Naive B cell (primary cell): ENCODE results near the gene DTL. TPM values are rescaled to one million over a fixed set of nuclear protein-coding genes. Genes with fewer than 3 reads are reported as not detected.

Experiments
- ATAC-seq, 2 donors: fragments of 150-1000 bp; cut with Tn5 transposase; 2 replicates each; pipeline ENCODE4 v1.10.0; 2021; ENCODE audit warnings: low read depth in 2 of 2, mild to moderate bottlenecking in 2 of 2, moderate library complexity in 2 of 2
- DNase-seq: peaks from one replicate; pipeline ENCODE4 v3.0.0; 2022
- H3K27ac Mint-ChIP-seq, 6 donors: one replicate each; pipeline ENCODE4 v1.8.0; 2020 to 2022; ENCODE audit warnings: mild to moderate bottlenecking in 6 of 6, mixed read lengths in 6 of 6, moderate library complexity in 5 of 6, inconsistent platforms in 2 of 6
- H3K27me3 Mint-ChIP-seq, 3 donors: one replicate each; pipeline ENCODE4 v1.8.0; 2021 to 2022; ENCODE audit warnings: mixed read lengths in 3 of 3, mild to moderate bottlenecking in 1 of 3
- H3K36me3 Mint-ChIP-seq, 2 donors: one replicate each; pipeline ENCODE4 v1.8.0; 2020 to 2022; ENCODE audit warnings: mixed read lengths in 2 of 2, inconsistent platforms in 1 of 2, mild to moderate bottlenecking in 1 of 2
- H3K4me1 Mint-ChIP-seq, 3 donors: one replicate each; pipeline ENCODE4 v1.8.0; 2020 to 2022; ENCODE audit warnings: mixed read lengths in 3 of 3, inconsistent platforms in 1 of 3, mild to moderate bottlenecking in 1 of 3, moderate library complexity in 1 of 3
- H3K4me3 Mint-ChIP-seq, 8 donors: one replicate each; pipeline ENCODE4 v1.8.0; 2020 to 2022; ENCODE audit warnings: mild to moderate bottlenecking in 8 of 8, mixed read lengths in 8 of 8, moderate library complexity in 8 of 8, inconsistent platforms in 2 of 8
- H3K9me3 Mint-ChIP-seq, 7 donors: one replicate each; pipeline ENCODE4 v1.8.0; 2020 to 2022; ENCODE audit warnings: mixed read lengths in 7 of 7, mild to moderate bottlenecking in 5 of 7, inconsistent platforms in 2 of 7, moderate library complexity in 1 of 7
- polyA plus RNA-seq, 6 donors: library from polyadenylated mRNA; unstranded; fragments of 300-500 nt; fragmentation: Illumina TruSeq; gene quantifications; one replicate each; pipeline ENCODE4 v1.2.3, GENCODE V29; 2021; ENCODE audit warnings: low read depth in 6 of 6

The DTL gene
- polyA plus RNA-seq, 6 donors from 2014 or later, result 0.17 to 1.2 (median 0.71) TPM; not detected in 1

DNA sequence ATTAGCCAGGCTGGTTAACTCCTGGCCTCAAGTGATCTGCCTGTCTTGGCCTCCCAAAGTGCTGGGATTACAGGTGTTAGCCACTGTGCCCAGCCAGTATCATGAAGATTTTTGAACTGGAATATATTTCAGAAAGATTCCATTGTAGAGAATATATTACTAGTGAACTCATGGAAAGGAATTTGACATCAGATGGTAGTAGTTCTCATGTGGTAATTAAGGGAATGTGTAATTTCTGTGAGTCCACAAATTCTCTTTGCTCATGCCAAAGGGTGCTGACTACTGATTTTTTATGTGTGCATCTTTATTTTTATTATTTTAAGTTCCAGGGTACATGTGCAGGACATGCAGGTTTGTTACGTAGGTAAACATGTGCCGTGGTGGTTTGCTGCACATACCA is 10.4 kb downstream of the DTL start:
- H3K9me3 Mint-ChIP-seq, result no peaks in the 10 kb centered on the region
- no peak overlapping the region for H3K27ac Mint-ChIP-seq
- H3K4me1 Mint-ChIP-seq, result peaks cover 0 to 2% (median 2%) of the 10 kb centered on the region in 3 donors
- no peaks in the 10 kb centered on the region for H3K36me3 Mint-ChIP-seq
- no peak for ATAC-seq
- H3K4me3 Mint-ChIP-seq, result no peak overlapping the region
- DNase-seq, result no peak
- no peaks in the 10 kb centered on the region for H3K27me3 Mint-ChIP-seq

DNA sequence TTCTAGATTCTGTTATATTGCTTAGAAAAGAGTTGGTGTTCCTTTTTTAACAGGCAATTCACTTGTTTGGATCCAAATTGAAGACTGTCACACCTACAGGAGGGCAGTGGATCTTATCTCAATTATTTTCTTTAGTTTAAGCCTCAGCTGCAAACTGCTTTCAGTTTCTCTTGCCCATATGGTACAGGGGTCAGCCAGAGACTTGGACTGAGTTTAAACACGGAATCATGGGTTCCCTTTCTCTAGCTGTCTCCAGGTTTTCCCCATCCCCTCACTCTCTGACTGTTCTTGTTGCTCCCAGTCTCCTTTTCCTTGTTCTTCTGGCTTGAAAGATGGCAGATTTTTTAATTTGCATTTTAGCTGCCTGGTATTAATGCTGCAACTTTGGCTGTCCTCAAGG is 18.4 kb downstream of the DTL start:
- H3K27ac Mint-ChIP-seq, result no peak overlapping the region
- ATAC-seq (no peak), DNase-seq (no peak)
- peaks cover 0 to 6% (median 0%) of the 10 kb centered on the region in 3 donors for H3K4me1 Mint-ChIP-seq
- H3K27me3 Mint-ChIP-seq, result no peaks in the 10 kb centered on the region
- H3K9me3 Mint-ChIP-seq, result peaks cover 16 to 26% (median 20%) of the 10 kb centered on the region in 7 donors
- H3K36me3 Mint-ChIP-seq, result peaks cover 20 to 21% of the 10 kb centered on the region in 2 donors
- no peak overlapping the region for H3K4me3 Mint-ChIP-seq

DNA sequence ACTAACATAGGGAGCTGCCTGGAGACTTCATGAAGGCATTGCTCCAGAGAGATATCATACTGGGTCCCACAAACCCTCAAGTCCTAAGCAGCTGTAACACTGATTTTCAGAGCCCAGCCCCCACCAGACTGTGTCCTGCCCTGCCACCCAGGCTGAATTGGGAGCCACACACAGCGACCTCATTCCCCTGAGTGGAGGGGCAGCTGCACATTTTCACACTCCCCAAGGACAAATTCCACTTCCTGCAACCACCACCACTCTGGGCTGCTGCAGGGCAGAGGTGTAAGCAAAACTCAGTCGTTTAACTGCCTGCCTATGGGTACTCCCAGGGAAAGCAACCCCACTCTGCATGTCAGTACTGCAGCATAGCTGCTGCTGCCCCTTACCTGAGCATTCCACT is 19.8 kb downstream of the DTL start:
- Mint-ChIP-seq H3K36me3 (peaks cover 20 to 21% of the 10 kb centered on the region in 2 donors), H3K4me3 (no peak overlapping the region), H3K9me3 (peaks cover 16 to 26% (median 20%) of the 10 kb centered on the region in 7 donors), H3K27ac (no peak overlapping the region), H3K4me1 (peaks cover 0 to 6% (median 0%) of the 10 kb centered on the region in 3 donors), H3K27me3 (no peaks in the 10 kb centered on the region)
- DNase-seq (no peak), ATAC-seq (no peak)

- H3K4me1 Mint-ChIP-seq, result no peaks in the 10 kb centered on the region
- H3K36me3 Mint-ChIP-seq, result peaks cover 20 to 21% of the 10 kb centered on the region in 2 donors
- DNase-seq (no peak), ATAC-seq (no peak)
- H3K9me3 Mint-ChIP-seq, result peaks cover 16 to 26% (median 20%) of the 10 kb centered on the region in 7 donors
- H3K27ac Mint-ChIP-seq, result peak overlapping the region in 2 of 6 donors; percentile 37 to 62
- H3K4me3 Mint-ChIP-seq, result no peak overlapping the region
- no peaks in the 10 kb centered on the region for H3K27me3 Mint-ChIP-seq
Measured at GRCh38 chr1:212060632-212061472, 25.3 kb downstream of the DTL start.

DNA sequence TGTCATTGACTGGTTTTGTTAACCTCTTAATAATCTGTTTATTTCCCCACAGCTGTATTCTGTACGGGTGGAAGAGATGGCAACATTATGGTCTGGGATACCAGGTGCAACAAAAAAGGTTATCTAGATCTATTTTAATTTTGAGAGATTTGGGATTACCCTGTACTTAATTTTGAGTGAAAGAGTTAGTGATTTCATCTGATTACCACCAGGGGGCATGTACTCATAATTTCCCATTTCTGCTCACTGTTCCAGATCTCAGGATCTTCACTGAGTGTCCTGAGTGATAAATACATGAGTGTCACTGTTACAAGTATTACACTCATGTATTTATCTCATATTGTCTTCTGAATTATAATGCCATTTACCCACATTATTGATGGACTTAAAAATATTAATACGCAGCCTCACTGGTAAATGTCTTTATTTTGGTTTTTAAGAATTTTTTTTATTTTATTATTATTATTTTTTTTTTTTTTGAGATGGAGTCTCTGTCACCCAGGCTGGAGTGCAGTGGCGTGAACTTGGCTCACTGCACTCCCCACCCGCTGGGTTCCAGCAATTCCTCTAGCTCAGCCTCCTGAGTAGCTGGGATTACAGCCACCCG is 27.4 kb downstream of the DTL start:
- H3K27ac Mint-ChIP-seq, result no peak overlapping the region
- H3K27me3 Mint-ChIP-seq, result no peaks in the 10 kb centered on the region
- peak; percentile 43 to 64 for ATAC-seq
- H3K36me3 Mint-ChIP-seq, result peaks cover 0 to 3% of the 10 kb centered on the region in 2 donors
- peak; percentile 25 for DNase-seq
- H3K9me3 Mint-ChIP-seq, result peaks cover 2 to 6% (median 5%) of the 10 kb centered on the region in 7 donors
- H3K4me3 Mint-ChIP-seq, result no peak overlapping the region
- no peaks in the 10 kb centered on the region for H3K4me1 Mint-ChIP-seq

- no peak overlapping the region for H3K4me3 Mint-ChIP-seq
- H3K9me3 Mint-ChIP-seq, result no peaks in the 10 kb centered on the region
- H3K27me3 Mint-ChIP-seq, result no peaks in the 10 kb centered on the region
- no peak for DNase-seq
- ATAC-seq, result no peak
- H3K36me3 Mint-ChIP-seq, result no peaks in the 10 kb centered on the region
- H3K4me1 Mint-ChIP-seq, result no peaks in the 10 kb centered on the region
- H3K27ac Mint-ChIP-seq, result no peak overlapping the region
Measured at GRCh38 chr1:212067787-212068186, 32.2 kb downstream of the DTL start.

- no peak overlapping the region for H3K27ac Mint-ChIP-seq
- no peak overlapping the region for H3K4me3 Mint-ChIP-seq
- H3K9me3 Mint-ChIP-seq, result no peaks in the 10 kb centered on the region
- H3K27me3 Mint-ChIP-seq, result no peaks in the 10 kb centered on the region
- H3K4me1 Mint-ChIP-seq, result no peaks in the 10 kb centered on the region
- peak; percentile 49 to 63 for ATAC-seq
- peak; percentile 25 for DNase-seq
- no peaks in the 10 kb centered on the region for H3K36me3 Mint-ChIP-seq
Measured at GRCh38 chr1:212070720-212071302, 35.3 kb downstream of the DTL start.

DNA sequence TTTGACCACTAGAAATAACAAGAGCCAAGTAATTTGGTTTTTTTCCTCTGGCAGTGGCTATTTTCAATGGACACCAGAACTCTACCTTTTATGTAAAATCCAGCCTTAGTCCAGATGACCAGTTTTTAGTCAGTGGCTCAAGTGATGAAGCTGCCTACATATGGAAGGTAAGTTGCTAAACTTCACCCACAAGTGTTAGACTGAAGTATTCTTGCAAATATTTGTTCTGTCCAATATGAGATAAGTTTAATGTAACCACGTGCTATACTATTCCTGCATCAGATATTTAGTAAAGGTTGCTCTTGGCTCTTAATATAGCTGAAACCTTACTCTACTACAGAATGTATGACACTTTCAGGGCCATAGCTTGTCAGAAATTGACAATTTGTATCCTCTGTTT is 36.5 kb downstream of the DTL start:
- Mint-ChIP-seq H3K27me3 (no peaks in the 10 kb centered on the region), H3K27ac (no peak overlapping the region), H3K4me1 (no peaks in the 10 kb centered on the region), H3K36me3 (no peaks in the 10 kb centered on the region), H3K9me3 (no peaks in the 10 kb centered on the region), H3K4me3 (no peak overlapping the region)
- no peak for DNase-seq
- no peak for ATAC-seq

GRCh38 chr1:212073490-212073889 is 37.9 kb downstream of the DTL start:
- H3K36me3 Mint-ChIP-seq, result no peaks in the 10 kb centered on the region
- H3K27ac Mint-ChIP-seq, result no peak overlapping the region
- H3K4me3 Mint-ChIP-seq, result no peak overlapping the region
- DNase-seq (no peak), ATAC-seq (no peak)
- no peaks in the 10 kb centered on the region for H3K27me3 Mint-ChIP-seq
- no peaks in the 10 kb centered on the region for H3K4me1 Mint-ChIP-seq
- H3K9me3 Mint-ChIP-seq, result no peaks in the 10 kb centered on the region

GRCh38 chr1:212074313-212074712 is 38.8 kb downstream of the DTL start:
- Mint-ChIP-seq H3K27ac (peak overlapping the region in 1 of 6 donors; percentile 11), H3K27me3 (no peaks in the 10 kb centered on the region), H3K4me1 (no peaks in the 10 kb centered on the region), H3K9me3 (no peaks in the 10 kb centered on the region), H3K4me3 (no peak overlapping the region), H3K36me3 (no peaks in the 10 kb centered on the region)
- DNase-seq (no peak), ATAC-seq (no peak)

- Mint-ChIP-seq H3K27ac (no peak overlapping the region), H3K36me3 (no peaks in the 10 kb centered on the region), H3K4me1 (no peaks in the 10 kb centered on the region), H3K4me3 (no peak overlapping the region), H3K9me3 (no peaks in the 10 kb centered on the region), H3K27me3 (no peaks in the 10 kb centered on the region)
- DNase-seq (no peak), ATAC-seq (no peak)
Measured at GRCh38 chr1:212074856-212075255, 39.3 kb downstream of the DTL start.

- Mint-ChIP-seq H3K36me3 (no peaks in the 10 kb centered on the region), H3K9me3 (no peaks in the 10 kb centered on the region), H3K4me1 (no peaks in the 10 kb centered on the region), H3K4me3 (no peak overlapping the region), H3K27ac (no peak overlapping the region), H3K27me3 (no peaks in the 10 kb centered on the region)
- ATAC-seq (no peak), DNase-seq (no peak)
Measured at GRCh38 chr1:212077028-212077427, 41.5 kb downstream of the DTL start.

DNA sequence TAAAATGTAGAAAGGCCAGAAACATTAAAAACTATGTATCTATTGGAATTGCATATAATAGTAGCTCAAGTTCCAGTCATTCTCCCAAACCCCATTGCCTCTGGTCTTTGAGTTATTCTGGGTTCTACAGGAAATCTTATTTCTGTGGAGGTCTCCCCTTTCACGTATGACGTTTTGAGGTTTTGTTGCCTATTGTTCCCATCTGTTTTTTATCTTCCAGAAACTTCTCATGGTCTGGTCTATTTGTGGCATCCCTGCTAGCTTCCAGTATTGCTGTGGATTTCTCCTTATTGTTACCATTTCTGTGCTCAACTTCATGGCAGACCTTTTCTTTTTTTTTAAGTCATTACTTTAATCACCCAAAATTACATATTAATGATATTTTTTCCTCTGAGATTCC is 43.3 kb downstream of the DTL start:
- no peak overlapping the region for H3K27ac Mint-ChIP-seq

More for the DNA sequence above, 43.3 kb downstream of the DTL start:
- H3K4me1 Mint-ChIP-seq, result no peaks in the 10 kb centered on the region
- H3K36me3 Mint-ChIP-seq, result no peaks in the 10 kb centered on the region
- H3K9me3 Mint-ChIP-seq, result no peaks in the 10 kb centered on the region
- H3K27me3 Mint-ChIP-seq, result no peaks in the 10 kb centered on the region
- H3K4me3 Mint-ChIP-seq, result no peak overlapping the region
- DNase-seq, result no peak
- no peak for ATAC-seq
